Heart right ventricle (tissue), 16 donors: ENCODE measurements around the gene ZDHHC7. TPM values are rescaled to one million over a fixed set of nuclear protein-coding genes. Genes with fewer than 3 reads are reported as not detected.
A peak's percentile ranks its signal among the peaks of the same experiment; 100 is the strongest.
"Not testable (repeated sequence)": the region's sequence is repeated elsewhere in the genome, so short reads cannot be mapped to it uniquely, and the experiment has no call there.

ENCODE experiments used
- ATAC-seq, 8 donors: fragments of 200-7000 bp; cut with Tn5 transposase; one replicate each; pipeline ENCODE4 v1.9.1; 2020; ENCODE audit warnings: mild to moderate bottlenecking in 8 of 8, moderate library complexity in 8 of 8, moderate number of reproducible peaks in 1 of 8
- DNase-seq, 2 donors: peaks; one replicate each; pipeline ENCODE4 v3.0.0-alpha.2; 2020
- H3K27ac ChIP-seq, 10 donors: fragments of 200-600 bp; sonication (generic) in 2 of 10; one replicate each; pipeline versions ENCODE4 v1.5.0 to v1.8.0; 2020 to 2022; ENCODE audit warnings: mild to moderate bottlenecking in 3 of 10
- H3K27me3 ChIP-seq, 7 donors: fragments of 200-600 bp; one replicate each; pipeline ENCODE4 v1.8.0; 2021 to 2022; ENCODE audit warnings: mild to moderate bottlenecking in 2 of 7
- H3K36me3 ChIP-seq, 9 donors: fragments of 200-600 bp; sonication (generic) in 1 of 9; one replicate each; pipeline versions ENCODE4 v1.5.0 to v1.8.0; 2020 to 2022; ENCODE audit warnings: mild to moderate bottlenecking in 2 of 9
- H3K4me1 ChIP-seq, 9 donors: fragments of 200-600 bp; sonication (generic) in 1 of 9; one replicate each; pipeline versions ENCODE4 v1.5.0 to v1.8.0; 2020 to 2022; ENCODE audit warnings: mild to moderate bottlenecking in 4 of 9
- H3K4me3 ChIP-seq, 10 donors: fragments of 200-600 bp; sonication (generic) in 2 of 10; one replicate each; pipeline versions ENCODE4 v1.5.0 to v1.8.0; 2020 to 2022; ENCODE audit warnings: mild to moderate bottlenecking in 7 of 10, moderate library complexity in 2 of 10
- H3K9me3 ChIP-seq, 11 donors: fragments of 200-600 bp in 10 of 11; sonication (generic) in 2 of 11; one replicate each; pipeline versions ENCODE4 v1.5.0 to v1.8.0; 2013 to 2022; ENCODE audit warnings: mild to moderate bottlenecking in 2 of 11, control low read depth in 1 of 11, moderate library complexity in 1 of 11
- CTCF ChIP-seq, 9 donors: fragments of 200-600 bp; sonication (generic) in 2 of 9; IDR thresholded peaks; one replicate each; pipeline versions ENCODE4 v1.5.0 to v1.8.0; 2021 to 2022; ENCODE audit warnings: antibody characterized with exemption in 9 of 9, mild to moderate bottlenecking in 5 of 9, moderate library complexity in 1 of 9
- WGBS, 2 donors: extraction: QIAGEN DNeasy Blood & Tissue Kit; methylation state at CpG; one replicate each; pipeline ENCODE4 v1.1.7; 2013; ENCODE audit warnings: inconsistent platforms in 1 of 2; 5-methylcytosine and 5-hydroxymethylcytosine counted together
- intact Hi-C, 10 donors: fragments of 100-400 bp; cut with DNase I; formaldehyde crosslinking; loops; one replicate each; pipeline versions ENCODE4 v1.11.1 to v1.14.2; 2022
- polyA plus RNA-seq, 2 donors: library from polyadenylated mRNA; stranded (reverse); fragments of 200-250 nt; gene quantifications; one replicate each; pipeline ENCODE4 v1.2.3, GENCODE V29; 2013
- total RNA-seq, 10 donors: library from RNA; stranded (reverse); fragmentation: NEBNext Ultra II Directional in 3 of 10; extraction: Animal tissue kit (Norgen Biotek cat#: 25700) in 3 of 10; gene quantifications; one replicate each; pipeline versions ENCODE4 v1.2.1 to v1.2.4, GENCODE V29; 2021 to 2023
- donor health status: Arrhythmogenic right ventricular cardiomyopathy.
- donor health status: ischemic (EF 13 %, LVEDD 7.1; RV severe dilation, severe dysfunction).
- donor health status: healthy with polysubstance abuse.
- donor health status: DM: no; HTN: yes; CAD: no.
- donor health status: DM: no; HTN: no; CAD: no.
- donor health status: ischemic (EF 25% LVEDD 6.9; RV normal size, moderate dysfunction).
- donor health status: ischemic (EF 25% LVEDD 5.7; RV mildly dilated, moderate dysfunction).
- donor health status: healthy.
- donor health status: DM: yes; HTN: yes; CAD: no.
- donor health status: Ischemic cardiomyopathy.
- donor health status: ischemic (EF 35%, LVEDD 5.7; RV mildly dilated, moderate dysfunction).
- donor health status: nonischemic (EF 11% LVEDD 7.7; RV severe dilation, severe dysfunction).
- donor health status: DM: yes; HTN: yes; CAD: no.
- donor health status: PGD.
- donor health status: ischemic (EF 29% LVEDD 5.4; RV normal size, mild dysfunction).
- donor health status: nonischemic (EF 23%, LVEDD 6.1; RV moderate dilation, normal function).

The ZDHHC7 gene
- total and polyA plus RNA-seq, 12 donors: 15.1 to 55.5 (median 41.8) TPM

- 63 to 76% methylated on average over 9 of the region's 9 CpGs for WGBS, 2 donors
- peak in 3 of 9 donors; percentile 10 to 27 (median 19) for TF ChIP-seq CTCF (IDR thresholded peaks at IDR 0.05)
- peak overlapping the region in 1 of 10 donors; percentile 19 for H3K27ac ChIP-seq
- intact Hi-C loops: no loop called here
- H3K4me3 ChIP-seq: no peak overlapping the region
- H3K36me3 ChIP-seq: peaks cover 0 to 17% (median 0%) of the 10 kb centered on the region in 9 donors
- H3K9me3 ChIP-seq: no peaks in the 10 kb centered on the region
- peak in 3 of 8 donors; percentile 20 to 41 (median 36) for ATAC-seq
- peaks cover 2 to 55% (median 23%) of the 10 kb centered on the region in 9 donors for H3K4me1 ChIP-seq
- H3K27me3 ChIP-seq: no peaks in the 10 kb centered on the region
- DNase-seq: no peak
Observed at GRCh38 chr16:85057212-85057889, 46.0 kb upstream of the ZDHHC7 start.

GRCh38 chr16:85056211-85056748 lies 44.9 kb upstream of the ZDHHC7 start:
- Histone ChIP-seq H3K4me1 (peaks cover 2 to 54% (median 23%) of the 10 kb centered on the region in 9 donors), H3K36me3 (peaks cover 0 to 17% (median 0%) of the 10 kb centered on the region in 9 donors), H3K4me3 (peak overlapping the region in 5 of 10 donors; percentile 25 to 41 (median 31)), H3K9me3 (no peaks in the 10 kb centered on the region), H3K27me3 (no peaks in the 10 kb centered on the region), H3K27ac (peak overlapping the region in 8 of 10 donors; percentile 9 to 88 (median 62))
- peak; percentile 47 to 83 (median 72) for ATAC-seq
- 68 to 77% methylated on average over 16 of the region's 16 CpGs for WGBS, 2 donors
- peak in 8 of 9 donors; percentile 19 to 61 (median 48) for TF ChIP-seq CTCF (IDR thresholded peaks at IDR 0.05)
- no peak for DNase-seq
- intact Hi-C loops: no loop called here

- TF ChIP-seq CTCF (IDR thresholded peaks at IDR 0.05): no peak
- H3K36me3 ChIP-seq: peaks cover 0 to 17% (median 0%) of the 10 kb centered on the region in 9 donors
- DNase-seq (no peak), ATAC-seq (peak; percentile 32 to 87 (median 61))
- H3K27ac ChIP-seq: peak overlapping the region; percentile 6 to 88 (median 55)
- intact Hi-C loops: no loop called here
- H3K9me3 ChIP-seq: no peaks in the 10 kb centered on the region
- peaks cover 2 to 56% (median 25%) of the 10 kb centered on the region in 9 donors for H3K4me1 ChIP-seq
- peak overlapping the region in 7 of 10 donors; percentile 6 to 41 (median 31) for H3K4me3 ChIP-seq
- no peaks in the 10 kb centered on the region for H3K27me3 ChIP-seq
- WGBS, 2 donors: 54 to 66% methylated on average over 14 of the region's 14 CpGs
Observed at GRCh38 chr16:85055493-85056210, 44.3 kb upstream of the ZDHHC7 start.

GRCh38 chr16:85054948-85055492 lies 43.7 kb upstream of the ZDHHC7 start:
- no peak for ATAC-seq
- Histone ChIP-seq H3K36me3 (peaks cover 0 to 17% (median 0%) of the 10 kb centered on the region in 9 donors), H3K4me1 (peaks cover 2 to 58% (median 26%) of the 10 kb centered on the region in 9 donors), H3K27ac (peak overlapping the region in 9 of 10 donors; percentile 6 to 88 (median 60)), H3K9me3 (no peaks in the 10 kb centered on the region), H3K27me3 (no peaks in the 10 kb centered on the region), H3K4me3 (peak overlapping the region in 7 of 10 donors; percentile 6 to 41 (median 31))
- intact Hi-C loops: no loop called here
- WGBS, 2 donors: 73 to 78% methylated on average over 6 of the region's 6 CpGs
- no peak for TF ChIP-seq CTCF (IDR thresholded peaks at IDR 0.05)
- no peak for DNase-seq

GRCh38 chr16:85054321-85054720 lies 43.0 kb upstream of the ZDHHC7 start:
- ATAC-seq, DNase-seq, H3K27me3 ChIP-seq, H3K9me3 ChIP-seq, H3K4me3 ChIP-seq, intact Hi-C loops: not testable (repeated sequence)
- Histone ChIP-seq H3K36me3 (peaks cover 0 to 17% (median 0%) of the 10 kb centered on the region in 9 donors), H3K27ac (peak overlapping the region in 4 of 10 donors; percentile 43 to 88 (median 66)), H3K4me1 (peaks cover 2 to 58% (median 26%) of the 10 kb centered on the region in 9 donors)
- 98 to 100% methylated on average over 3 of the region's 3 CpGs for WGBS, 2 donors
